HUES64 (cell line): Measurements from ENCODE around the gene BTBD9.

ENCODE experiments used
- H3K27ac ChIP-seq: 2 replicates; pipeline ENCODE4 v1.7.0; 2013; ENCODE audit warnings: low read depth, low read length, inconsistent platforms
- H3K27me3 ChIP-seq: 2 replicates; pipeline ENCODE4 v1.6.1; 2013; ENCODE audit warnings: mild to moderate bottlenecking, low read length; ENCODE audit not compliant: insufficient read depth
- H3K36me3 ChIP-seq: 2 replicates; pipeline ENCODE4 v1.6.1; 2013; ENCODE audit warnings: mild to moderate bottlenecking, low read length; ENCODE audit not compliant: insufficient read depth
- H3K4me1 ChIP-seq: 2 replicates; pipeline ENCODE4 v1.6.1; 2013; ENCODE audit warnings: mild to moderate bottlenecking, low read length, moderate library complexity; ENCODE audit not compliant: insufficient read depth
- H3K4me3 ChIP-seq: 2 replicates; pipeline ENCODE4 v1.5.1; 2013; ENCODE audit warnings: mild to moderate bottlenecking, low read length, moderate library complexity
- H3K9ac ChIP-seq: 2 replicates; pipeline ENCODE4 v1.6.1; 2013; ENCODE audit warnings: mild to moderate bottlenecking, low read depth, low read length
- H3K9me3 ChIP-seq: 2 replicates; pipeline ENCODE4 v1.6.1; 2013; ENCODE audit warnings: low read depth, low read length; ENCODE audit not compliant: insufficient read depth
- WGBS: fragments of 150-250, 120-280 bp; methylation state at CpG from one replicate; pipeline ENCODE4 v1.1.7; 2013; ENCODE audit warnings: missing lambda C conversion rate; 5-methylcytosine and 5-hydroxymethylcytosine counted together

BTBD9 gene

GRCh38 chr6:38573801-38574395 lies 65.8 kb downstream of the BTBD9 start:
- H3K27ac ChIP-seq, result no peak overlapping the region
- no peaks in the 10 kb centered on the region for H3K36me3 ChIP-seq
- H3K4me1 ChIP-seq, result peaks cover 15% of the 10 kb centered on the region
- H3K9me3 ChIP-seq, result no peaks in the 10 kb centered on the region
- WGBS, result 88% methylated on average over 6 of the region's 6 CpGs
- no peak overlapping the region for H3K4me3 ChIP-seq
- no peak overlapping the region for H3K9ac ChIP-seq
- H3K27me3 ChIP-seq, result no peaks in the 10 kb centered on the region

- Histone ChIP-seq H3K36me3 (no peaks in the 10 kb centered on the region), H3K4me3 (no peak overlapping the region), H3K9me3 (no peaks in the 10 kb centered on the region), H3K27me3 (no peaks in the 10 kb centered on the region), H3K4me1 (peaks cover 15% of the 10 kb centered on the region), H3K27ac (no peak overlapping the region), H3K9ac (no peak overlapping the region)
- 100% methylated on average over 2 of the region's 3 CpGs for WGBS
Measured at GRCh38 chr6:38572186-38572813, 67.4 kb downstream of the BTBD9 start.

DNA sequence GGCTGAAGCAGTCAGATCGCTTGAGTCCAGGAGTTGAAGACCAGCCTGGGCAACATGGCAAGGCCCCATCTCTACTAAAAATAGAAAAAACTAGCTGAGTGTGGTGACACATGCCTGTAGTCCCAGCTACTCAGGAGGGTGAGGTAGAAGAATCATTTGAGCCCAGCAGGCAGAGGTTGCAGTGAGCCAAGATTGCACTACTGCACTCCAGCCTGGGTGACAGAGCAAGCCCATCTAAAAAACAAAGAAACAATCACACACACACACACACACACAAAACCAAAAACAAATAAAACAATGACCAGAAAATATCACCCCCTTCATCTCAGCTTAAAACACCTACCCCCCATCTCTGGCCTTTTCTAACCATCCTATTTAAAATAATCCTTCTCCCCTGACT lies 68.0 kb downstream of the BTBD9 start:
- Histone ChIP-seq H3K27me3 (no peaks in the 10 kb centered on the region), H3K4me3 (no peak overlapping the region), H3K9me3 (no peaks in the 10 kb centered on the region), H3K36me3 (no peaks in the 10 kb centered on the region), H3K9ac (no peak overlapping the region), H3K27ac (no peak overlapping the region), H3K4me1 (peaks cover 17% of the 10 kb centered on the region)
- WGBS, result 80% methylated on average over 1 of the region's 1 CpG

DNA sequence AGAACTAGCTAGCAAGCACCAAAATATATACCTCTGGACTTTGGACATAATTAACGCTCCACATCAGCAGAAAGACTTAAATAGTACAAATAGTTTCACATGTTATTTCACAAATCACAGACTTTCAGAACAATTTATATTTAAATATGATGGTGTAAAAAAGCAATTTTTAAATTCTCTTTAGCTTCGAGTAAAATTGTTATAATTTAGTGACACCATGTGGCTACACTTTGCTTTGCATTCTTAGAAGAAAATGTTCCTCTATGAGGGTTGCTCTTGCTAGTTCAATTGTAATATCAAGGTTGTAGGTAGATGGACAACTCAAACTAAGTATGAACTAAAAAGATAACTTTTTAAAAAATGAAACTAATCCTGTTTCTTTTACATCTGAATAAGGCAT lies 69.0 kb downstream of the BTBD9 start:
- no peaks in the 10 kb centered on the region for H3K27me3 ChIP-seq
- H3K36me3 ChIP-seq, result no peaks in the 10 kb centered on the region
- no peak overlapping the region for H3K27ac ChIP-seq
- H3K4me1 ChIP-seq, result peaks cover 26% of the 10 kb centered on the region
- WGBS, result 67% methylated on average over 2 of the region's 2 CpGs
- no peaks in the 10 kb centered on the region for H3K9me3 ChIP-seq
- no peak overlapping the region for H3K9ac ChIP-seq
- H3K4me3 ChIP-seq, result no peak overlapping the region

GRCh38 chr6:38567436-38567835 lies 72.3 kb downstream of the BTBD9 start:
- no peaks in the 10 kb centered on the region for H3K9me3 ChIP-seq
- 80% methylated on average over 4 of the region's 5 CpGs for WGBS
- H3K9ac ChIP-seq, result no peak overlapping the region
- no peaks in the 10 kb centered on the region for H3K36me3 ChIP-seq
- no peaks in the 10 kb centered on the region for H3K27me3 ChIP-seq
- H3K4me1 ChIP-seq, result peaks cover 26% of the 10 kb centered on the region
- H3K27ac ChIP-seq, result no peak overlapping the region
- H3K4me3 ChIP-seq, result no peak overlapping the region

- Histone ChIP-seq H3K36me3 (no peaks in the 10 kb centered on the region), H3K9ac (no peak overlapping the region), H3K9me3 (no peaks in the 10 kb centered on the region), H3K27me3 (no peaks in the 10 kb centered on the region), H3K27ac (no peak overlapping the region), H3K4me3 (no peak overlapping the region), H3K4me1 (peaks cover 26% of the 10 kb centered on the region)
- 81% methylated on average over 5 of the region's 6 CpGs for WGBS
Measured at GRCh38 chr6:38566295-38567030, 73.3 kb downstream of the BTBD9 start.

- H3K36me3 ChIP-seq, result no peaks in the 10 kb centered on the region
- H3K4me1 ChIP-seq, result peaks cover 12% of the 10 kb centered on the region
- no peaks in the 10 kb centered on the region for H3K27me3 ChIP-seq
- H3K9me3 ChIP-seq, result no peaks in the 10 kb centered on the region
- H3K4me3 ChIP-seq, result no peak overlapping the region
- 87% methylated on average over 4 of the region's 4 CpGs for WGBS
- no peak overlapping the region for H3K27ac ChIP-seq
- no peak overlapping the region for H3K9ac ChIP-seq
Measured at GRCh38 chr6:38564301-38564700, 75.4 kb downstream of the BTBD9 start.

DNA sequence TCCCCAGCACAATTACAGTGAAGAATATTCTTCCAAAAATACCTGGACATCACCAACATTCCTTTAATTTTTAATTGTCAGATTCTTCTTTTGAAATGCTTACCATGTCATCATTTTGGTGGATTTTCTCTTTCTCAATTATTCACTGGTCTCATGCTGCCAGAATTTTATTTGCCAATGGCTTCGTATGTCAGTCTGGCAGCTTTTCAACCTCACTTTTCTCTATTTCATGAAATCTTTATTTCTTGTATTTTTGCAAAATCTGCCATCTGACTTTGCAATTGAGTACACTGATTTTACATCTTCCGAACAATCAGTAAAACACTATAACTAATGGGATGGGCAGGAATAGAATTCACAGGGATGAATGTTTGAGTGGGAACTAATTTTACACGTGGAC lies 84.1 kb downstream of the BTBD9 start:
- H3K9ac ChIP-seq, result no peak overlapping the region
- peaks cover 8% of the 10 kb centered on the region; the same call in 1 of the 2 replicates for H3K4me1 ChIP-seq
- H3K36me3 ChIP-seq, result no peaks in the 10 kb centered on the region
- H3K4me3 ChIP-seq, result no peak overlapping the region
- WGBS, result 92% methylated on average over 1 of the region's 3 CpGs
- H3K27me3 ChIP-seq, result no peaks in the 10 kb centered on the region
- H3K27ac ChIP-seq, result no peak overlapping the region
- no peaks in the 10 kb centered on the region for H3K9me3 ChIP-seq

- 71% methylated on average over 3 of the region's 4 CpGs for WGBS
Measured at GRCh38 chr6:38554700-38555413, 84.9 kb downstream of the BTBD9 start.

GRCh38 chr6:38554014-38554413 lies 85.7 kb downstream of the BTBD9 start:
- H3K4me1 ChIP-seq, result peaks cover 8% of the 10 kb centered on the region; the same call in 1 of the 2 replicates
- H3K9me3 ChIP-seq, result no peaks in the 10 kb centered on the region
- H3K4me3 ChIP-seq, result no peak overlapping the region
- H3K9ac ChIP-seq, result no peak overlapping the region
- H3K36me3 ChIP-seq, result no peaks in the 10 kb centered on the region
- no peaks in the 10 kb centered on the region for H3K27me3 ChIP-seq
- H3K27ac ChIP-seq, result no peak overlapping the region

More at GRCh38 chr6:38554700-38555413, 84.9 kb downstream of the BTBD9 start:
- H3K36me3 ChIP-seq, result no peaks in the 10 kb centered on the region
- H3K9me3 ChIP-seq, result no peaks in the 10 kb centered on the region
- no peak overlapping the region for H3K4me3 ChIP-seq
- peak overlapping the region; percentile 10; the same call in 1 of the 2 replicates for H3K27ac ChIP-seq
- H3K4me1 ChIP-seq, result peaks cover 8% of the 10 kb centered on the region; the same call in 1 of the 2 replicates
- H3K27me3 ChIP-seq, result no peaks in the 10 kb centered on the region
- H3K9ac ChIP-seq, result no peak overlapping the region

DNA sequence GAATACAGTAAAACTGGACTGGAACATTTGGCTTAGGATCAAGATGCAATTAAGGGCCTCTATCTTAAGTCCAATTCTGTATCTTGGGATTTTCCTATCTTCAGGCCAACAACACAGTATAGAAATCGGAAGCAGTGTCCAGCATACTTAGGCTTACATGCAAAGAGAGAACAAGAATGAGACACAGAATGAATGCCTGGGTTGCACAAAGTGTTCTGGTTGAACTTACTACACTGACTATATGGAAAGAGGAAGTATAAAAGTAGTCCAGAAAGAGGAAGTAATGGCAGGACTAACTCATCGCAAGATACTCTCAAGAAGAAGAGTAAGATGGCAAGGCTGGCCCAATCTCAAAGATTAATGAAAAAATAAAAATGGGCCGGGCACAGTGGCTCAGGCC lies 87.6 kb downstream of the BTBD9 start:
- H3K4me1 ChIP-seq, result peaks cover 8% of the 10 kb centered on the region; the same call in 1 of the 2 replicates
- H3K4me3 ChIP-seq, result no peak overlapping the region
- WGBS, result 97% methylated on average over 3 of the region's 3 CpGs
- no peaks in the 10 kb centered on the region for H3K27me3 ChIP-seq
- H3K36me3 ChIP-seq, result no peaks in the 10 kb centered on the region
- H3K9ac ChIP-seq, result no peak overlapping the region
- H3K9me3 ChIP-seq, result no peaks in the 10 kb centered on the region
- H3K27ac ChIP-seq, result no peak overlapping the region
